ENCODE measurements around the gene TXNDC8. TPM values are rescaled to one million over a fixed set of nuclear protein-coding genes. Genes with fewer than 3 reads are reported as not detected.

Gene TXNDC8
- total RNA-seq, 4 donors from 2014 or later: not detected

- no peak overlapping the region for H3K27ac ChIP-seq
- WGBS, 2 donors (ENCODE audit: low coverage in 1 of 2): 93% methylated on average over 8 of the region's 28 CpGs
- no peaks in the 10 kb centered on the region for H3K4me1 ChIP-seq
- H3K9me3 ChIP-seq: no peaks in the 10 kb centered on the region
- no peak for TF ChIP-seq POLR2AphosphoS5 (IDR thresholded peaks at IDR 0.05)
- H3K36me3 ChIP-seq: no peaks in the 10 kb centered on the region
- H3K27me3 ChIP-seq: no peaks in the 10 kb centered on the region
- ATAC-seq: no peak
- no peak overlapping the region for H3K4me3 ChIP-seq
Measured at GRCh38 chr9:110291921-110292557, 45.6 kb downstream of the TXNDC8 start.

GRCh38 chr9:110290001-110290400 lies 47.7 kb downstream of the TXNDC8 start:
- Histone ChIP-seq H3K9me3 (no peaks in the 10 kb centered on the region), H3K4me3 (no peak overlapping the region), H3K27me3 (no peaks in the 10 kb centered on the region), H3K27ac (no peak overlapping the region), H3K36me3 (no peaks in the 10 kb centered on the region), H3K4me1 (no peaks in the 10 kb centered on the region)
- no peak for TF ChIP-seq POLR2AphosphoS5 (IDR thresholded peaks at IDR 0.05)
- TF ChIP-seq EP300 (IDR thresholded peaks at IDR 0.05): no peak
- no peak for TF ChIP-seq CTCF (IDR thresholded peaks at IDR 0.05)
- TF ChIP-seq POLR2A (IDR thresholded peaks at IDR 0.05): no peak
- ATAC-seq: no peak
- 53 to 67% methylated on average over 1 of the region's 1 CpG for WGBS, 2 donors (ENCODE audit: low coverage in 1 of 2)

- H3K4me1 ChIP-seq: no peaks in the 10 kb centered on the region
- ATAC-seq: no peak
- 58 to 69% methylated on average over 2 to 4 of the region's 4 CpGs for WGBS, 2 donors (ENCODE audit: low coverage in 1 of 2)
- no peaks in the 10 kb centered on the region for H3K9me3 ChIP-seq
- H3K27ac ChIP-seq: no peak overlapping the region
- H3K27me3 ChIP-seq: no peaks in the 10 kb centered on the region
- no peak overlapping the region for H3K4me3 ChIP-seq
- TF ChIP-seq POLR2AphosphoS5 (IDR thresholded peaks at IDR 0.05) (no peak), POLR2A (IDR thresholded peaks at IDR 0.05) (no peak), CTCF (IDR thresholded peaks at IDR 0.05) (no peak), EP300 (IDR thresholded peaks at IDR 0.05) (no peak)
- H3K36me3 ChIP-seq: no peaks in the 10 kb centered on the region
Measured at GRCh38 chr9:110288503-110288902, 49.2 kb downstream of the TXNDC8 start.

GRCh38 chr9:110287289-110287680 lies 50.4 kb downstream of the TXNDC8 start:
- no peaks in the 10 kb centered on the region for H3K4me1 ChIP-seq
- H3K4me3 ChIP-seq: no peak overlapping the region
- no peaks in the 10 kb centered on the region for H3K9me3 ChIP-seq
- H3K36me3 ChIP-seq: no peaks in the 10 kb centered on the region
- no peaks in the 10 kb centered on the region for H3K27me3 ChIP-seq
- ATAC-seq: no peak
- 79 to 100% methylated on average over 1 to 6 of the region's 6 CpGs for WGBS, 2 donors (ENCODE audit: low coverage in 1 of 2)
- no peak overlapping the region for H3K27ac ChIP-seq
- no peak for TF ChIP-seq POLR2A (IDR thresholded peaks at IDR 0.05)
- no peak for TF ChIP-seq CTCF (IDR thresholded peaks at IDR 0.05)
- no peak for TF ChIP-seq POLR2AphosphoS5 (IDR thresholded peaks at IDR 0.05)
- TF ChIP-seq EP300 (IDR thresholded peaks at IDR 0.05): no peak

- H3K27ac ChIP-seq: no peak overlapping the region
- TF ChIP-seq CTCF (IDR thresholded peaks at IDR 0.05) (no peak), POLR2A (IDR thresholded peaks at IDR 0.05) (no peak), POLR2AphosphoS5 (IDR thresholded peaks at IDR 0.05) (no peak), EP300 (IDR thresholded peaks at IDR 0.05) (no peak)
- H3K36me3 ChIP-seq: no peaks in the 10 kb centered on the region
- H3K4me1 ChIP-seq: no peaks in the 10 kb centered on the region
- WGBS, 2 donors (ENCODE audit: low coverage in 1 of 2): 75 to 76% methylated on average over 6 of the region's 6 CpGs
- H3K27me3 ChIP-seq: no peaks in the 10 kb centered on the region
- H3K9me3 ChIP-seq: no peaks in the 10 kb centered on the region
- H3K4me3 ChIP-seq: no peak overlapping the region
- ATAC-seq: no peak
Measured at GRCh38 chr9:110284211-110284844, 53.3 kb downstream of the TXNDC8 start.

All from gastroesophageal sphincter (tissue), 4 donors.